Panc1 (cell line): Measurements from ENCODE around the gene FAM222B. TPM values are rescaled to one million over a fixed set of nuclear protein-coding genes. Genes with fewer than 3 reads are reported as not detected.
A peak's percentile ranks its signal among the peaks of the same experiment; 100 is the strongest.

Experiments used
- ATAC-seq: fragments of 200-7000 bp; cut with Tn5 transposase; 2 replicates; pipeline ENCODE4 v1.9.1; 2020; ENCODE audit warnings: mild to moderate bottlenecking, moderate library complexity
- BruUV-seq: library from RNA; stranded (reverse); fragments of 400-500 nt; replicated peaks from 2 replicates; lab custom pipeline; 2021; lab: Mats Ljungman, UMichigan
- CTCF ChIA-PET: fragments of 300-600 bp; sonication (Branson Sonifier 250); formaldehyde crosslinking; loops from one replicate; lab custom pipeline; 2022; ENCODE audit warnings: antibody characterized with exemption; lab: Charles Lee
- POLR2A ChIA-PET: fragments of 300-600 bp; sonication (Branson Sonifier 250); formaldehyde crosslinking; loops from one replicate; lab custom pipeline; 2022; ENCODE audit warnings: antibody characterized with exemption; lab: Charles Lee
- DNase-seq: peaks from one replicate; pipeline ENCODE4 v3.0.0-alpha.2; 2010; ENCODE audit warnings: low read depth, low spot score
- H3K27ac ChIP-seq: 2 replicates; pipeline ENCODE4 v1.5.1; 2011; ENCODE audit warnings: mild to moderate bottlenecking, low read length, inconsistent platforms
- H3K27me3 ChIP-seq: fragments of 200-500 bp; sonication (Bioruptor generic); 2 replicates; pipeline ENCODE4 v1.6.0; 2014; ENCODE audit warnings: low read length, inconsistent platforms; ENCODE audit not compliant: control insufficient read depth, insufficient read depth
- H3K36me3 ChIP-seq: fragments of 200-500 bp; sonication (Bioruptor generic); 2 replicates; pipeline ENCODE4 v1.5.1; 2014; ENCODE audit warnings: inconsistent platforms, mild to moderate bottlenecking, low read length, moderate library complexity; ENCODE audit not compliant: control insufficient read depth, insufficient read depth
- H3K4me1 ChIP-seq: 2 replicates; pipeline ENCODE4 v1.5.1; 2011; ENCODE audit warnings: inconsistent platforms, mild to moderate bottlenecking, low read length, moderate library complexity; ENCODE audit not compliant: control insufficient read depth, insufficient read depth
- H3K4me3 ChIP-seq, 2 experiments: 2 replicates each; pipeline ENCODE4 v1.5.1; 2011 to 2012; ENCODE audit warnings: low read depth in 2 of 2, low read length in 2 of 2, mild to moderate bottlenecking in 2 of 2, inconsistent platforms in 1 of 2, moderate library complexity in 1 of 2
- H3K9me3 ChIP-seq: fragments of 200-500 bp; sonication (Bioruptor generic); 2 replicates; pipeline ENCODE4 v1.5.1; 2014; ENCODE audit warnings: low read depth, mild to moderate bottlenecking, inconsistent platforms, low read length, moderate library complexity; ENCODE audit not compliant: control insufficient read depth, insufficient read depth
- CTCF ChIP-seq: fragments of 450-650 bp; IDR thresholded peaks from 2 replicates; pipeline ENCODE4 v1.5.1; 2017; ENCODE audit warnings: mild to moderate bottlenecking
- POLR2AphosphoS5 ChIP-seq: IDR thresholded peaks from 2 replicates; pipeline ENCODE4 v1.6.1; 2012; ENCODE audit warnings: mild to moderate bottlenecking, low read depth, low read length, moderate library complexity
- REST ChIP-seq, 2 experiments: IDR thresholded peaks; 2 replicates each; pipeline ENCODE4 v1.6.1; 2011 to 2012; ENCODE audit warnings: low read depth in 2 of 2, control low read depth in 1 of 2, low read length in 1 of 2, mild to moderate bottlenecking in 1 of 2, moderate library complexity in 1 of 2; ENCODE audit not compliant: insufficient read depth in 1 of 2
- SIN3A ChIP-seq: IDR thresholded peaks from 2 replicates; pipeline ENCODE4 v1.6.1; 2012; ENCODE audit warnings: low read depth, mild to moderate bottlenecking, low read length, moderate library complexity, borderline replicate concordance; ENCODE audit not compliant: insufficient read depth
- TCF7L2 ChIP-seq: IDR thresholded peaks from 2 replicates; pipeline ENCODE4 v1.6.1; 2011; ENCODE audit warnings: mild to moderate bottlenecking, low read depth, low read length, inconsistent platforms
- in situ Hi-C: cut with HindIII; loops from 2 replicates; pipeline ENCODE4 v1.10.0; 2016; ENCODE audit warnings: low sequenced_read_pairs, low pct_unique_long_range_greater_than_20kb
- intact Hi-C: fragments of 100-400 bp; cut with micrococcal nuclease; formaldehyde crosslinking; loops from one replicate; pipeline ENCODE4 v1.10.0; 2022; ENCODE audit not compliant: unreplicated experiment
- total RNA-seq: library from RNA; stranded (reverse); gene quantifications from one replicate; pipeline ENCODE4 v1.2.1, GENCODE V29; 2021; ENCODE audit not compliant: unreplicated experiment

The FAM222B gene
- total RNA-seq, 1 experiment from 2014 or later, result 38.5 TPM

- TF ChIP-seq SIN3A, result peak; percentile 32; the same call in 1 of the 2 replicates
- no peak for TF ChIP-seq REST (IDR thresholded peaks at IDR 0.05; ENCODE audit: insufficient read depth in 1 of 2, low read depth in 2 of 2, low read length in 1 of 2)
- TF ChIP-seq CTCF, result no peak
- peak; percentile 57; the same call in 1 of the 2 replicates for TF ChIP-seq TCF7L2
- TF ChIP-seq POLR2AphosphoS5, result peak; percentile 57
- ChIA-PET CTCF (interaction anchor here (0.5 to 1.5 kb wide), 4 partner anchors 11 to 245 kb away, joined by 3 to 13 read pairs (median 10); partner anchors contain the start of gene TLCD1), POLR2A (interaction anchor here (0.6 to 1.7 kb wide), 4 partner anchors 10 to 565 kb away, joined by 3 to 26 read pairs (median 6); partner anchors contain the start of gene NEK8)
- no peaks in the 10 kb centered on the region; the same call in 1 of the 2 replicates for H3K36me3 ChIP-seq
- no peaks in the 10 kb centered on the region for H3K27me3 ChIP-seq
- peak within 1 kb of the TSS; percentile 99 for H3K27ac ChIP-seq
- peaks cover 39% of the 10 kb centered on the region for H3K4me1 ChIP-seq
- ATAC-seq (peak; percentile 85), DNase-seq (no peak)
- in situ Hi-C loops, result no loop called here
- intact Hi-C loops, result no loop called here
- H3K4me3 ChIP-seq, result peak within 1 kb of the TSS; percentile 89 to 99
- H3K9me3 ChIP-seq, result no peaks in the 10 kb centered on the region
- BruUV-seq, result TSS peak; percentile 97
These were observed 99.1 kb downstream of the FAM222B start, which contains the start of gene TRAF4 for GRCh38 chr17:28743243-28744103. TRAF4 (plus strand) TSS chr17:28744011; CDS start chr17:28744113, 102 bp downstream.

- POLR2A ChIA-PET, result no interaction called here
- no peaks in the 10 kb centered on the region for H3K9me3 ChIP-seq
- ATAC-seq, result no peak
- H3K27ac ChIP-seq, result peak overlapping the region; percentile 31; the same call in 1 of the 2 replicates
- DNase-seq, result no peak
- in situ Hi-C loops (no loop called here), intact Hi-C loops (no loop called here)
- TF ChIP-seq REST (IDR thresholded peaks at IDR 0.05; ENCODE audit: insufficient read depth in 1 of 2, low read depth in 2 of 2, low read length in 1 of 2) (no peak), TCF7L2 (no peak), POLR2AphosphoS5 (no peak), CTCF (no peak)
- H3K4me1 ChIP-seq, result peaks cover 21% of the 10 kb centered on the region
- H3K36me3 ChIP-seq, result no peaks in the 10 kb centered on the region; the same call in 1 of the 2 replicates
- CTCF ChIA-PET, result no interaction called here
- H3K4me3 ChIP-seq, result no peak overlapping the region
- no TSS peak for BruUV-seq
- no peaks in the 10 kb centered on the region for H3K27me3 ChIP-seq
These were observed 100.9 kb downstream of the FAM222B start for GRCh38 chr17:28741358-28742349.
